ENCODE results near the gene MLLT1.

GRCh38 chr19:6312018-6312417, 32.2 kb upstream of the MLLT1 start:
- TF ChIP-seq, protein P1, sequence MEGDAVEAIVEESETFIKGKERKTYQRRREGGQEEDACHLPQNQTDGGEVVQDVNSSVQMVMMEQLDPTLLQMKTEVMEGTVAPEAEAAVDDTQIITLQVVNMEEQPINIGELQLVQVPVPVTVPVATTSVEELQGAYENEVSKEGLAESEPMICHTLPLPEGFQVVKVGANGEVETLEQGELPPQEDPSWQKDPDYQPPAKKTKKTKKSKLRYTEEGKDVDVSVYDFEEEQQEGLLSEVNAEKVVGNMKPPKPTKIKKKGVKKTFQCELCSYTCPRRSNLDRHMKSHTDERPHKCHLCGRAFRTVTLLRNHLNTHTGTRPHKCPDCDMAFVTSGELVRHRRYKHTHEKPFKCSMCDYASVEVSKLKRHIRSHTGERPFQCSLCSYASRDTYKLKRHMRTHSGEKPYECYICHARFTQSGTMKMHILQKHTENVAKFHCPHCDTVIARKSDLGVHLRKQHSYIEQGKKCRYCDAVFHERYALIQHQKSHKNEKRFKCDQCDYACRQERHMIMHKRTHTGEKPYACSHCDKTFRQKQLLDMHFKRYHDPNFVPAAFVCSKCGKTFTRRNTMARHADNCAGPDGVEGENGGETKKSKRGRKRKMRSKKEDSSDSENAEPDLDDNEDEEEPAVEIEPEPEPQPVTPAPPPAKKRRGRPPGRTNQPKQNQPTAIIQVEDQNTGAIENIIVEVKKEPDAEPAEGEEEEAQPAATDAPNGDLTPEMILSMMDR (conservative IDR thresholded peaks at IDR 0.05 in 1 of 2, IDR thresholded peaks at IDR 0.05 in 1 of 2; ENCODE audit: low read depth in 1 of 2, low read length in 2 of 2), result no peak
- no peak for TF ChIP-seq EZH2 (IDR thresholded peaks at IDR 0.05; ENCODE audit: low read length, missing control alignments)

Data from fibroblast of lung (primary cell).